Stimulated activated CD8-positive, alpha-beta memory T cell treated with anti-CD3 and anti-CD28 coated beads, Interleukin-15, amount 100 ng/mL, for 24 hours (primary cell): Measurements from ENCODE around the gene ANKLE2.

Experiments
- DNase-seq: peaks from one replicate; pipeline ENCODE4 v3.0.0-alpha.2; 2020; ENCODE audit warnings: low read depth

The ANKLE2 gene

GRCh38 chr12:132687211-132688164 is 74.1 kb downstream of the ANKLE2 start, which contains the start of the genes POLE and PXMP2:
Gene POLE, minus strand, starts transcription at chr12:132687342. Its CDS starts 27 bp downstream, at chr12:132687315.
Gene PXMP2, plus strand, starts transcription at chr12:132687587. Its CDS starts 84 bp downstream, at chr12:132687671.
- DNase-seq, result peak; percentile 89

DNA sequence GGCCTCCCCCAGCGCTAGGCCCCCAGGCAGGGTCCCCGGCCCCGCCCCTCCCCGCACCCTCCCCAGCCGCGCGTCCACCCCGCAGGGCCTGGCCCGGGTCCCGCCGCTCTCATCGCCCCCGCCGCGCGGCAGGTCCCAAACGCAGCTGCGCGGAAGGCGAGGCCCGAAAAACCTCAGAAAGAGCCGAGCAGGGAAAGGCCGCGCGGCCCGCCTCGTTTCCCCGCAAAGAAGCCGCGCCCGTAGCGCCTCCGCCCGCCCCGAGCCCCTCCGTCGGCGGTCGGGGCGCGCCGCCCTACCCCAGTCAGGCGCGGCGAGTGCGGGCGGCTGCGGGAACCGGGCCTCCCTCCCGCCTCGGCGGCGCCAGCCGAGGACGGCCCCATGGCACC is 74.8 kb downstream of the ANKLE2 start:
- DNase-seq, result no peak

GRCh38 chr12:132685400-132685799 is 76.2 kb downstream of the ANKLE2 start:
- DNase-seq, result no peak

GRCh38 chr12:132677492-132677891 is 84.1 kb downstream of the ANKLE2 start:
- DNase-seq, result no peak

DNA sequence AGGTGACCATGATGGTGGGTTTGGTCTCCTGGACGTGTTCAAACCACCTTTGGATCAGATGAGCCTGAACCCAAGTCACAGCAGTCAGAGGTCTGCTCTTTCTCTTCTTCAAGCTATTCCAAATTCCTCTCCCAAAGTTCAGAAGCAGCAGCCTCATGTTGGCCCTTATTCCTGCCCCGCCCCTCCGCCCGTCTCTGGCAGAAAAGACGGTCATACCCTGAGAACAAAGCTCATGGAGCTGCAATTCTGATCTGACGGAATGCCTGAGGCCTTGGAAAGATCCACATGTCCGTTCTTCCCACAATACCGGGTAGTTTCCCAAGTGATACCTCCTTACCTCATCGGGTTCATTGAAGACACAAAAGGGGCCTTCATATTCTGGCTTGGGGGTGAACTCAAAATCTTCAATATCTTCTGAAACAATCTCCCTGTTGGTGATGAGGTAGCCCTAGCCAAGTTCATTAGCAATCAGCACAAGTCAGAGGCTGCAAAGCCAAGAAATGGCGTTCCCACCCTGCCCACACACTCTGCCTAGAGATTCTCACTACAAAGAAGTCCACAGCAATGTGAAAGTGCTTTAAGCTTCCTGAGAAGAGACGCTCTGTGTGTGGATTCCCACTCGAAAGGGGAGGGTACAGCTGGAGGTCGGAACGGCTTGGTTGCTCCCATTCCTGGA is 85.7 kb downstream of the ANKLE2 start:
- no peak for DNase-seq
